Erythroblast (primary cell): ENCODE data around the gene FRRS1.

Source experiments
- GATA1 ChIP-seq: IDR thresholded peaks from 2 replicates; pipeline ENCODE4 v1.6.1; 2011; ENCODE audit warnings: low read depth, mild to moderate bottlenecking, control low read depth, low read length, moderate library complexity
- POLR2A ChIP-seq: IDR thresholded peaks from 2 replicates; pipeline ENCODE4 v1.6.1; 2011; ENCODE audit warnings: mild to moderate bottlenecking, low read length

DNA sequence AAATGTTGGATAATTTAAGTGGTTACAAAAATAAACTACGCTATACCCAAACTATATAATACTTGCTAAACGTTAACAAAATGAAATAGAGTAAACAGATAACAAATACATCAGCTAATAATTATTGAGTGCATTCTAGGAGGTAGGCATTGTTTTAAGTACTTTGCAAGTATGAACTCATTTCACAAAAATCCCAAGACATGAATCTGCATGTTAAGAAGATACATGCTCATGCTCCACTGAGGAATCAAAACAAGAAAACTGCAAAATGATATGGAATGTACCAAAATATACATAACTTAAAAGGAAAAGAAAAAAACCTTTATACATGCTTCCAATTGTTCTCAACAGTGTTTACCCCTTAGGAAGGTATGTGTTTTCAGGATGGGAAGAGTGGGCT is 2.5 kb downstream of the FRRS1 start:
- TF ChIP-seq POLR2A = no peak
- TF ChIP-seq GATA1 = no peak
